GM19452 (cell line): ENCODE measurements around the gene PIM1.
"Not testable (repeated sequence)": the region's sequence is repeated elsewhere in the genome, so short reads cannot be mapped to it uniquely, and the experiment has no call there.

Experiments used
- ATAC-seq: cut with Tn5 transposase; IDR thresholded peaks from one replicate; pipeline ENCODE4 v1.9.1; 2021; ENCODE audit not compliant: unreplicated experiment

PIM1 gene

DNA sequence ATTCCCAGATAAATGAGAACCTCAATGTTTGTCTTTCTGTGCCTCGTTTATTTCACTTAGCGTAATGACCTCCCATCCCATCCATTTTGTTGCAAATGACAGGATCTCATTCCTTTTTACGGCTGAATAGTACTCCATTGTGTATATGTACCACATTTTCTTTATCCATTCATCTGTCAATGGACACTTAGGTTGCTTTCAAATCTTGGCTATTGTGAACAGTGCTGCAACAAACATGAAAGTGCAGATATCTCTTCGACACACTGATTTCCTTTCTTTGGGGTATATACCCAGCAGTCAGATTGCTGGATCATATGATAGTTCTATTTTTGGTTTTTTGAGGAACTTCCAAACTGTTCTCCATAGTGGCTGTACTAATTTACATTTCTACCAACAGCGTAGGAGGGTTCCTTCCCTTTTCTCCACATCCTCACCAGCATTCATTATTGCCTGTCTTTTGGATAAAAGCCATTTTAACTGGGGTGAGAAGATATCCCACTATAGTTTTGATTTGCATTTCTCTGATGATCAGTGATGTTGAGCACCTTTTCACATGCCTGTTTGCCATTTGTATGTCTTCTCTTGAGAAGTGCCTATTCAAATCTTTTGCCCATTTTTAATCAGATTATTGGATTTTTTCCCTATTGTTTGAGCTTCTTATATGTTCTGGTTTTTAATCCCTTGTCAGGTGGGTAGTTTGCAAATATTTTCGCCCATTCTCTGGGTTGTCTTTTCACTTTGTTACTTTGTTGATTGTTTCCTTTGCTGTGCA lies 16.2 kb downstream of the PIM1 start:
- ATAC-seq: not testable (repeated sequence)

DNA sequence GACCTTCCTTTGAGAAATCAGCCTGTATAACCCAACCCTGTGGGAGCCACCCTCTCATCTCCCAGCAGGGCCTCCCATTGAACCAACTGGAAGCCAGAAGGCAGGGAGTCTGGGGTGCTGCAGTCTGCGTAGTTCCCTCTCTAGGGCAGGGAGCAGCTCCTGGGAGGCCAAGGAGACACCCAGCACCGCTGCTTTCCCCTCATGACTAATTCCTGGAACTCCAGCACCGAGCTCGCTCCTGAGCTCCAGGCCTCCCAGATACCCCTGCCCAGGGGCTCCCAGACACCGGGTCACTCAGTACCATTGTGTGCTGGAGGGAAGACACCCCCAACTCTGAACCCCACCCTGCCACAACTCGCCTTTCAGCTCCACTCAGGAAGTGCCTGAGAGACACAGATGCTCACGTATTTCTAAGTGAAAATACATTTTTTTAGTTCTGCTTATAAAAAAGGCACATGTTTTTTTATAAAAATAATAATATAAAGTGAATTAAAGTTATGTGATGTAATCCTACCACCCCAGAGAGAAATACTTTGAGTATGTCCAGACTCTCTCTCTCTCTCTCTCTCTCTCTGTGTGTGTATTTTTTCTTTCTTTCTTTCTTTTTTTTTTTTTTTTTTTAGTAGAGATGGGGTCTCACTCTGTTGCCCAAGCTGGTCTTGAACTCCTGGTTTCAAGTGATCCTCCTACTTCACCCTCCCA lies 17.5 kb downstream of the PIM1 start:
- ATAC-seq: no peak

DNA sequence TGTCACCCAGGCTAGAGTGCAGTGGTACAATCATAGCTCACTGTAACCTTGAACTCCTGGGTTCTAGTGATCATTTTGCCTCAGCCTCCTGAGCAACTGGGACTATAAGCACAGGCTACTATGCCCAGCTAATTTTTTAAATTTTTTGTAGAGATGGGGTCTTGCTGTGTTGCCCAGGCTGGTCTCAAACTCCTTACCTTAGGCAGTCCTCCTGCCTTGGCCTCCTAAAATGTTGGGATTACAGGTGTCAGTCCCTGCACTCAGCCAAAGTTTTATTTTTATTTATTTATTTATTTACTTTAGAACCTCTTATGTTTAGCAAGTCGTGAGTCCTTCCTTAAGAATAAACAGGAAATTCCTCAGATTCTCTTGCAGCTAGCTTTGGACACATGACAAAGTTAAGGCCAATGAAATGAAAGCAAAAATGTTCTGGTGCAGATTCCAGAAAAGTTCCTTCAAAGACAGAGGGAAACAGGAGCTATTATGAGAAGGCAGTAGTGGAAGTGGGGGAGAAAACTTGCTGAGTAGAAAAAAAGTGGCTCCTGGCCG lies 19.1 kb downstream of the PIM1 start:
- ATAC-seq: no peak

DNA sequence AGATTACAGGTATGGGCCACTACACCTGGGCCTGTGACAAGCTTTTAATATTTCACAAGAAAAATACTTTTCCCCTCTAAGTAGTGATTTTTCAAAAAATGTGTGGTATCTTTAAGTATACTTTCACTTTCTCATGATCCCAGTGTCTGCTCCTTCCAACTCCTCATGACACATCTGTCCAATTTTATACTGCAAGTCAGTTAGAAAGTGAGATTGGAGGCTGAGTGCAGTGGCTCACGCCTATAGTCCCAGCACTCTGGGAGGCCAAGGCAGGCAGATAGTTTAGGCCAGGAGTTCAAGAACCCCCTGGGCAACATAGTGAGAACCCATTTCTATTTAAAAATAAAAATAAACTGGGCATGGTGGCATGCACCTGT lies 20.2 kb downstream of the PIM1 start:
- ATAC-seq: no peak

DNA sequence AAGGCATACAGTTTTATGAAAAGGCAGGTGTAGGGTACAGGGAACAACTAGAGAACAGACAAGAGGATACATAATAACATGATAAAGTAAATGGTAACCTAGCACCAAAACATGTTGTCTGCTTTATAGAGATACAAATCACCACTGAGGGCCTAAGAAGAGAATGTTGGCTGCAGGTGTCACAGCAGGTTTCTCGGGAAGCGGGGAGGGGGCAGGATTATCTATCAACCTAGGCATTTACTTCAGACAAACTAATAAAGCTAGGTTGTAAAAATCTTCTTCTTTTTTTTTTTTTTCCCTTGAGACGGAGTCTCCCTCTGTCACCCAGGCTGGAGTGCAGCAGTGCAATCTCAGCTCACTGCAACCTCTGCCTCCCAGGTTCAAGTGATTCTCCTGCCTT lies 22.7 kb downstream of the PIM1 start:
- ATAC-seq: no peak

DNA sequence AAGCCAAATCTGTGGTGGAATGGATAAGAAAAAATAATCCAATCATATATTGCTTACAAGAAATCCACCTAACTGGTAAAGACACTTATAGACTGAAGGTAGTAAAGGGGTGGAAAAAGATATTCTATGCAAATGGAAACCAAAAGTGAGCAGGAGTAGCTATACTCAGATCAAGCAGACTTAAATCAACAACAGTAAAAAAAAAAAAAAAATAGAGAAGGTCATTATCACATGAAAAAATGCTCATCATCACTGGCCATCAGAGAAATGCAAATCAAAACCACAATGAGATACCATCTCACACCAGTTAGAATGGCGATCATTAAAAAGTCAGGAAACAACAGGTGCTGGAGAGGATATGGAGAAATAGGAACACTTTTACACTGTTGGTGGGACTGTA lies 24.9 kb downstream of the PIM1 start:
- not testable (repeated sequence) for ATAC-seq

DNA sequence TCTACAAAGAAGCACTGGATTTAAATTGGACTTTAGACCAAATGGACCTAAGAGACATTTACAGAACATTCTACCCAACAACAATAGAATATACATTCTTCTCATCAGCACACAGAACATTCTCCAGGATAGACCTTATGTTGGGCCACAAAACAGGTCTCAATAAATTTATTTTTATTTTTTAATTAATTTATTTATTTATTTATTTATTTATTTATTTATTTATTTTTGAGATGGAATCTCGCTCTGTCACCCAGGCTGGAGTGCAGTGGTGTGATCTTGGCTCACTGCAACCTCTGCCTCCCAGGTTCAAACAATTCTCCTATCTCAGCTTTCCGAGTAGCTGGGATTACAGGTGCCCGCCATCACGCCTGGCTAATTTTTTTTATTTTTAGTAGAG lies 26.5 kb downstream of the PIM1 start:
- not testable (repeated sequence) for ATAC-seq

DNA sequence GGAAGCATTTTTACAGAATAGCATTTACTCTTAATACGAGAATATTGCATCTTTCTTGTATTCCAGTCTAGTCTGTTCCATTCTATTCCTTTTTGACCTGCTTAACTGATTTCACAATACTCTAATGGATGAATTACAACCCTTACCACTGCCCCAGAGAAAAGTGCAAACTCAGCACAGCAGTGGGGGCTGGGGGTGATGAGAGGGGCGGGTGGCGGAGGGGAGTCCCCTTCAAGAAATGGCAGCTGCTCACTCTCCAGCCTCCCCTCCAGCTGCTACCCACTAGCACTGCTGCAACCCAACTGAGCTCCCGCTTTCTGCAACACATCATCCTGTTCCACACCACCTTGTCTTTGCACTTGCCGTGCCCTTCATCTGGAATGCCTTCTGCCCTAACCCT lies 30.1 kb downstream of the PIM1 start:
- ATAC-seq: no peak

DNA sequence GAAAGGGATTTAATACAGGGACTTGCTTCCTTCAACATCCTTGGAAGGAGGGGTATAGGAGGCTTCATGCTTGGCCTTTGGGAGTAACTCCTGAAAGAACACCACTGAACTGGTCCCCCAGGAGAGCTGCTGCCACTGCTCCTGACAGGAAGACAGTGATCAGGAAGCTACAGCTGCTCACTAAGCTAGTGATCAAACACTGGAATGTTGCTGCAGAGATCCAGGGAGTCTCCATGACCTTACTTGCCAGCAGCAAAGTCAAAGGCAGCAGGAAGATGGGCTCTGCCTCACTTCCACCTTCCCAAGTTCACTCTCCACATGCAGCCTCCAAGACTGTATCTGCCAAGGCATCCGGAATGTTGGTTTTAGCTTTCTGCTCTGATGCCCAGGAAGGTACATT lies 31.8 kb downstream of the PIM1 start:
- ATAC-seq: no peak

DNA sequence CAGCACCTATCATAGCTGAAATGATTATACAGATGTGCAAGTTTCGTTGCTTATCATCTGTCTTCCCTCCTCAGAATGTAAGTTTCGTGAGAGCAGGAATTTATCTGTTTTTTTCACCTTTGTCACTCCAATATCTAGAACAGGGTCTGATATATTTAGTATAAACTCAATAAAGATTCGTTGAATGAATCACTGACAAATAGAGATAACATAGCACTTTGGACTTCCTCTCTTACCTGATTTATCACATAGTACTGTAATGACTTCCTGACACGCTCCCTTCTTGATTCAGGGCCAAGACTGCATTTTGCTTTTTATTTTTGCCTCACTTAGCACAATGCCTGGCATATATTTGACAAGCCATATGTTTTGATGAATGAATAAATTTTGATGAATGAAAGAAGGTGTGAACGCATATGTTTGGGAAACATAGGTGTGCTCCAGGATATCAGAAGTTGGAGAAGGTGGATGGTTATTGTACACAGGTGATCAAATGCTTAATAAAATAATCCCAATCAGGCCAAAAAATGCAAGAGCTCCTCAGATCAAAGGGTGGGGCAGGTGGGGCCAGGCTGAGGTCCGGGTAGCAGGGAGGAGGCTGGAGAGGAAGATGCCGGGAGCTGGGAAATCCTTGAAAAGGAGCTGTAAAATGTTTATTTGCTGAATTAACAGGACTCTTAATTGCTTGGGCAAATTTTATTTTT lies 33.0 kb downstream of the PIM1 start:
- no peak for ATAC-seq

DNA sequence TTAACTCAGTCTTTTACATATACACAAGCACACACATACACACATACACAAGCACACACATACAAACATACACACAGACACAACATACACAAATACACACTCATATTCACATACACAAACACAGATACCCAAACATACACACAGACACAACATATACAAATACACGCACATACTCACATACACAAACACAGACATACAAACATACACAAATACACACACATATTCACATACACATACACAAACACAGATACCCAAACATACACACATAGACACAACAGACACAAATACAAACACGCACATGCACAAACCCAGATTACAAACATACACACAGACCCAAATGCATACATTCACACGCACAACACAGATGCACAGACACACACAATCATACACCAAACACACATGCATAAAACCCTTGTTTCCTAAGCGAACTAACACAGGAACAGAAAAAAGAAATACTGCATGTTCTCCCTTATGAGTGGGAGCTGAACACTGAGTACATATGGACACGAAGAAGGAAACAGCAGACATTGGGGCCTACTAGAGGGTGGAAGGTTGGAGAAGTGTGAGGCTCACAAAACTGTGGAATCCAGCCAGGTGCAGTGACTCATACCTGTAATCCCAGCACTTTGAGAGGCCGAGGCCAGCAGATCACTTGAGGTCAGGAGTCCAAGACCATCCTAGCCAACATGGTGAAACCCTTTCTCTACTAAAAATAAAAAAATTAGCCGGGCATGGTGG lies 34.2 kb downstream of the PIM1 start:
- ATAC-seq: no peak

DNA sequence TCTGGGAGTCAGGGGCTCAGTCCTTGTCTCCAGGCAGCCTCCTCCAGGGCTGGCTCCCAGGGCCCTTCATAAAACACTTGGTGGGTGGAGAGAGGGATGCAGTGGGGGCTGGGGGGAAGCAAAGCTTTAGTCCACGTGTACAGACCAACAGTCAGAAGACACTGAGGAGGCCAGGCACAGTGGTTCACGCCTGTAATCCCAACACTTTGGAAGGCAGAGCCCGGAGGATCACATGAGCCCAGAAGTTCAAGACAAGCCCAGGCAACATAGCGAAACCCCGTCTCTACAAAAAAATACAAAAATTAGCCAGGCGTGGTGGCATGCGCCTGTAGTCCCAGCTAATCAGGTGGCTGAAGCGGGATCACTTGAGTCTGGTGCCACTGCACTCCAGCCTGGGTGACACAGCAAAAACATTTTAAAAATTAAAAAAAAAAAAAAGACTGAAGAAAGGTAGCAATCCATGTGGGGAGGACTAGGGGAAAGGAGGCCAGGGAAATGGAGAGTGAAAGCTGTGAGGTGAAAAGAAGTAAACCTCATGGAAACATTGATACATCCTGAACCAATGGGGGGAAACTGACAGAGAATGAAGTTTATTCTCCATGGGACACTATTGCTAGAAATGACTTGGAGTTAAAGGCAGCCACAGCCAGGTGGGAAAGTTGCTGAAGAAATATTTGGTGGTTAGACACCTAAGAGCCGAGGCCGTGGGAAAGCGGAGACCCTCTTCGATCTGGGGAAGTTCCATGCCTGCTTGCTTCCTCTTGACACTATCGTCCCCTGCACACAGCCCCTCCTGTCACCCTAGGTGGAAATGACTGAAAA lies 35.4 kb downstream of the PIM1 start:
- no peak for ATAC-seq

DNA sequence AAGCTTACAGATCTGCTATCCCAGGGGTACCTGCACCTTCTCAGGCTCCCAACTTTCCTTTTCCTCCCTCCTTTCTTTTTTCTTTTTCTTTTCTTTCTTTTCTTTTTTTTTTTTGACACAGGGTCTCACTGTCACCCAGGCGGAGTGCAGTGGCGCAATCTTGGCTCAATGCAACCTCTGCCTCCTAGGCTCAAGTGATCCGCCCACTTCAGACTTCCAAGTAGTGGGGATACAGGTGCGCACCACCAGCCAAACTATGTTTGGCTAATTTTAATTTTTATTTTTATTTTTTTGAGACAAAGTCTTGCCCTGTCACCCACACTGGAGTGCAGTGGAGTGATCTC lies 36.0 kb downstream of the PIM1 start:
- ATAC-seq: no peak

DNA sequence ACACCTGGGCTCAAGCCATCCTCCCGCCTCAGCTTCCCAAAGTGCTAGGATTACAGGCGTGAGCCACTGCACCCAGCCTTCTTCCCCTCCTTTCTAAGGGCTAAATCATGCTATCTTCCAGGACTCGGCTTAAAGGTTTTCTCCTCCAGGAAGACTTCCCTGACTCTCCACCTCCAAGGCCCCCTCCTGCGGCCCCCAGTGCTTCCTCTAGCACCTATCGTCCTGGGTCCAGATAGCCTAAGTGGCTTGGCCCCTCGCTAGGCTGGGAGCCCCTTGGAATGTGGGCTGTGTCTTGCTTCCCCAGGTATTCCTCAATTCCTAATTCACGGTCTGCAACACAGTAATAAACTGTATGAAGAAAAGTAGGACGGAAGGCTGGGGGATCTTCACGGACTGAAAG lies 36.7 kb downstream of the PIM1 start:
- no peak for ATAC-seq

DNA sequence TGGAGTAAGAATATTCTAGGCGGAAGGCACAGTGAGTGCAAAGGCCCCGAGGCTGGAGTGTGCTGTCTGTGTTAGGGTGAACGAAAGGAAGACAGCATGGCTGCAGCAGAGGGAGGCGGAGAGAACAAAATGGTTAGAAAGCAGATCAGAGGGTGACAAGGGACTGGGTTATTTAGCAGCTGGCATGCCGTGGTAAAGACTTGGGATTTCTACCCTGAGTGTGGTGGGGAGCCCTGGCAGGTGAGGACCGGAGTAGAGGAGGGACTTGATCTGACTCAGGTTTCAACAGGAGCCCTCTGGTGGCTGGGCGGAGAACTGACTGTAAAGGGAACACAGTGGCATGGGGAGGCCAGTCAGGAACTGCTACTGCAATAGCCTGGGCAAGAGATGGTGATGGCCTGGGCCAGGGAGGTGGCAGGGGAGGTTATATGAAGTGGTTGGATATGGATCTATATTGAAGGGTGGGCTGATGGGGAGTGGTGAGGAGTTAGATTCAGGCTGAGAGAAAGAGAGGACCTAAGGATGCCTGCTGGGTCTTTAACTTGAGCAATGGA lies 38.0 kb downstream of the PIM1 start:
- ATAC-seq: no peak

DNA sequence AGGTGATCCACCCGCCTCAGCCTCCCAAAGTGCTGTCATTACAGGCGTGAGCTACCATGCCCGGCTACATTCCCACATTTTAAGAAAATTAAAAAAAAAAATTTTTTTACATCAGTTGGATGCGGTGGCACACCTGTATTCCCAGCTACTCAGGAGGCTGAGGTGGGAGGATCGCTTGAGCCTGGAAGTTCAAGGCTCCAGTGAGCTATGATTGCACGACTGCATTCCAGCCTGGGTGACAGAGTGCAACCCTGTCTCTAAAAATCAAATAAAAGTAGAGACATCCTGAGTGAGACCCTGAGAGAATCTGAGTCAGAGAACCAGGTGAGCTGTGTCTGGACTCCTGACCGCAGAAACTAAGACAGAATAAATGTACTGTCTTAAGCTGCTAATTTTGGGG lies 38.8 kb downstream of the PIM1 start:
- no peak for ATAC-seq

DNA sequence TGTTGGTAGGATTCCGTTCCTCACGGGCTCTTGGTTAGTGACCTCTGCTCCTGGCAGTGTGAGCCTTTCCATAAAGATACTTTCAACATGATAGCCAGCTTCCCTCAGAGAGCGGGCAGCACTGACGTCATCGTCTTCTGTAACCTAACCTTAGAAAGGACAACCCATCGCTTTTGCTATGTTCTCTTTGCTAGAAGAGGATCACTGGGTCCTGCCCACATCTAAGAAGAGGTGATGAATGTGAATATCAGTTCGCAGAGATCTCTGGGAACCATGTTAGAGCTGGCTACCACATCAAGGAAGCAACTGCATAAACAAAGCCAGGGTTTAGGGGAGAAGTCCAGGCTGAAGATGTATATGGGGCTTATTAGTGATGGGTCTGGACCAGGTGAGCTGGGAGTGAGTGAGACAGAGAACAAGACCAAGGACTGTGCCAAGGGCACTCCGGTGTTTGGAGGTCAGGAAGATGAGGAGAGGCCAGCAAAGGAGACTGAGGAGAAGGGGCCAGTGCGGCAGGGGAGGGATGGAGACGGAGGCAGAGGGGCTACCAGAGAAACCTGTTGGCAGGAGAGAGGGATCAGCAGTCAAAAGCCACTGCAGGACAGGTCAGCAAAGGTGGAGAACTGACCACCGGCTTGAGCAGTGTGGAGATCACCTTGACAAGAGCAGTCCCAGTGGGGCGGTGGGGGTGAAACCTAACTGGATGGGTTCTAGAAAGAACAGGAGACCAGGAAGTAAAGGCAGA lies 39.7 kb downstream of the PIM1 start:
- no peak for ATAC-seq

DNA sequence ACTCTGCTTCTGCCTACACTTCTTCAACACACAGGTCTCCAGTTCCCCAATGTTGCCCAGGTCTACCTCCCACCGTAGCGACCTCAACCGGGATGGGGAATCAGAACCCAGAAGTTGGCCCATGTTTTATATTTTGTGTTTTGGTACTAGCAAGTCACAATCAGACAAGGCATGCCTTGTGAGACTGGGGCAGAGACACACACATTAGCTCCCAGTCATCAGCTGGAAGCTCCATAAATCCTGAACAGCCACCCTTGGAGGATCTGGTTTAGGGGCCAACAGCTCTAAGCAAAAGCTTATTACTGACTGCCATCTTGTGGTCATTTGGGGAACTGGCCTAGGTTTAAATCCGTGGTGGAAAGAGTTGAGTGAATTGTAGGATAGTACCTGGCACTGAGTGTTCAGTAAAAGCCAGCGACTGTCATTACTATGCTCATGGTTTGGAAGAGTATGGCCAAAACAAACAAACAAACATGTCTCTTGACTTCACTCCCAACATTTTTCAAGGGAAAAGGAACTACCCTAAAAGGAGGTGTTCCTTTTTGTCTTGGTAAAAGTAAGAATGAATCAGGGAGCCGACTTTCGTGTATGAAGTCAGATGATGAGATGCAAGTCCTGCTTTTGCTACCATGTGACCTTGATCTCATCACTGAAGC lies 40.5 kb downstream of the PIM1 start:
- no peak for ATAC-seq

DNA sequence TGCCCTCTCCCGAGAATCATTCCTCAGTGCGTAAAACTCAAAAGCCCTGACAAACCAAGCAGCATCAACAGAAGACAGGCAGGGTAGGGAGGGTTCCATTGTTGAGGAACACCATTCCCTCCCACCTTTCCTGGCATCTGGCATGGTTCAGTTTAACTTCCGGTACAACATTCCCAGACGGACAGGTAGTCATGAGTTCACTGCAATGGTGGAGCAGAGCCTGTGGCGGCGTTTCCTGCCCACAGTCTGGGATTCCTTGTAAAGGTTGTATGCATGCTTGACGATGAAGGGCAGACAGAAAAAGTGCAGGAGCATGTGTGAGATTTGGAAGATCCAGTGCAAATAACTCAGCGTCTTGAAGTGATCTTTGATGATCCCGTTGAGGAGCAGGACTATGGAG lies 42.3 kb downstream of the PIM1 start:
- no peak for ATAC-seq
